Type B pancreatic cell (in vitro differentiated cells): ENCODE results near the gene VPS13D. TPM values are rescaled to one million over a fixed set of nuclear protein-coding genes. Genes with fewer than 3 reads are reported as not detected.

Experiments used
- DNase-seq: peaks from one replicate; pipeline ENCODE4 v3.0.0; 2021; ENCODE audit warnings: mixed read lengths; ENCODE audit not compliant: unreplicated experiment; ENCODE audit errors: extremely low spot score
- H3K27ac Mint-ChIP-seq: 2 replicates; pipeline ENCODE4 v1.8.0; 2021; ENCODE audit warnings: mild to moderate bottlenecking, mixed read lengths
- H3K27me3 Mint-ChIP-seq: 2 replicates; pipeline ENCODE4 v1.8.0; 2021; ENCODE audit warnings: mixed read lengths
- H3K36me3 Mint-ChIP-seq: 2 replicates; pipeline ENCODE4 v1.8.0; 2021; ENCODE audit warnings: mixed read lengths
- H3K4me1 Mint-ChIP-seq: one replicate; pipeline ENCODE4 v1.8.0; 2021; ENCODE audit warnings: mixed read lengths; ENCODE audit not compliant: unreplicated experiment
- H3K4me3 Mint-ChIP-seq: 2 replicates; pipeline ENCODE4 v1.8.0; 2021; ENCODE audit warnings: mild to moderate bottlenecking, mixed read lengths
- H3K9me3 Mint-ChIP-seq: 2 replicates; pipeline ENCODE4 v1.8.0; 2021; ENCODE audit warnings: mixed read lengths
- CTCF ChIP-seq: fragments of 200-600 bp; sonication (generic); conservative IDR thresholded peaks from 2 replicates; pipeline ENCODE4 v1.5.0; 2021; ENCODE audit warnings: antibody characterized with exemption, mild to moderate bottlenecking
- total RNA-seq: library from RNA; stranded (reverse); gene quantifications from 2 replicates; pipeline ENCODE4 v1.2.1, GENCODE V29; 2021; ENCODE audit warnings: low replicate concordance

The VPS13D gene
- total RNA-seq, 1 donor from 2014 or later, result 43.4 TPM

- Mint-ChIP-seq H3K36me3 (peaks cover 51% of the 10 kb centered on the region), H3K27ac (no peak overlapping the region), H3K27me3 (no peaks in the 10 kb centered on the region), H3K4me3 (no peak overlapping the region), H3K4me1 (peaks cover 28% of the 10 kb centered on the region), H3K9me3 (peaks cover 4% of the 10 kb centered on the region)
- no peak for TF ChIP-seq CTCF
- no peak for DNase-seq
These were observed 140.6 kb downstream of the VPS13D start for GRCh38 chr1:12370333-12370975.

- peaks cover 54% of the 10 kb centered on the region for H3K36me3 Mint-ChIP-seq
- H3K27me3 Mint-ChIP-seq, result no peaks in the 10 kb centered on the region
- H3K4me3 Mint-ChIP-seq, result no peak overlapping the region
- H3K9me3 Mint-ChIP-seq, result peaks cover 3% of the 10 kb centered on the region
- H3K4me1 Mint-ChIP-seq, result peaks cover 33% of the 10 kb centered on the region
- no peak overlapping the region for H3K27ac Mint-ChIP-seq
- no peak for DNase-seq
- no peak for TF ChIP-seq CTCF
These were observed 141.2 kb downstream of the VPS13D start for GRCh38 chr1:12371053-12371452.

GRCh38 chr1:12372180-12372579, 142.3 kb downstream of the VPS13D start:
- Mint-ChIP-seq H3K27me3 (no peaks in the 10 kb centered on the region), H3K36me3 (peaks cover 53% of the 10 kb centered on the region), H3K9me3 (no peaks in the 10 kb centered on the region), H3K4me1 (peaks cover 41% of the 10 kb centered on the region), H3K4me3 (no peak overlapping the region), H3K27ac (no peak overlapping the region)
- no peak for TF ChIP-seq CTCF
- no peak for DNase-seq

GRCh38 chr1:12372761-12373160, 142.9 kb downstream of the VPS13D start:
- peaks cover 41% of the 10 kb centered on the region for H3K4me1 Mint-ChIP-seq
- H3K9me3 Mint-ChIP-seq, result no peaks in the 10 kb centered on the region
- peaks cover 54% of the 10 kb centered on the region for H3K36me3 Mint-ChIP-seq
- no peaks in the 10 kb centered on the region for H3K27me3 Mint-ChIP-seq
- no peak overlapping the region for H3K4me3 Mint-ChIP-seq
- no peak for DNase-seq
- no peak for TF ChIP-seq CTCF
- H3K27ac Mint-ChIP-seq, result no peak overlapping the region

GRCh38 chr1:12375133-12375829, 145.5 kb downstream of the VPS13D start:
- no peak for TF ChIP-seq CTCF
- H3K27ac Mint-ChIP-seq, result no peak overlapping the region
- H3K36me3 Mint-ChIP-seq, result peaks cover 48% of the 10 kb centered on the region

More at GRCh38 chr1:12375133-12375829, 145.5 kb downstream of the VPS13D start:
- Mint-ChIP-seq H3K9me3 (no peaks in the 10 kb centered on the region), H3K4me3 (no peak overlapping the region), H3K27me3 (no peaks in the 10 kb centered on the region), H3K4me1 (peaks cover 33% of the 10 kb centered on the region)
- DNase-seq, result no peak
